SKM-1 (cell line): ENCODE measurements around the gene AMPH.

Experiments used
- DNase-seq: peaks from one replicate; lab custom pipeline; 2025; ENCODE audit not compliant: unreplicated experiment; lab: John Stamatoyannopoulos, UW

AMPH gene

GRCh38 chr7:38463277-38464225, 167.6 kb downstream of the AMPH start:
- no peak for DNase-seq

GRCh38 chr7:38462819-38463218, 168.4 kb downstream of the AMPH start:
- DNase-seq: no peak

- no peak for DNase-seq
Observed at GRCh38 chr7:38461887-38462286, 169.3 kb downstream of the AMPH start.

- no peak for DNase-seq
Observed at GRCh38 chr7:38453826-38454225, 177.3 kb downstream of the AMPH start.

- no peak for DNase-seq
Observed at GRCh38 chr7:38453168-38453567, 178.0 kb downstream of the AMPH start.

GRCh38 chr7:38452681-38453108, 178.5 kb downstream of the AMPH start:
- DNase-seq: no peak

GRCh38 chr7:38451840-38452239, 179.3 kb downstream of the AMPH start:
- DNase-seq: no peak

GRCh38 chr7:38448584-38449234, 182.5 kb downstream of the AMPH start:
- DNase-seq: no peak

- no peak for DNase-seq
Observed at GRCh38 chr7:38448054-38448453, 183.1 kb downstream of the AMPH start.

- no peak for DNase-seq
Observed at GRCh38 chr7:38438970-38439369, 192.2 kb downstream of the AMPH start.

GRCh38 chr7:38432671-38433070, 198.5 kb downstream of the AMPH start:
- DNase-seq: no peak

- no peak for DNase-seq
Observed at GRCh38 chr7:38432080-38432479, 199.1 kb downstream of the AMPH start.

- DNase-seq: no peak
Observed at GRCh38 chr7:38429057-38429456, 202.1 kb downstream of the AMPH start.

- no peak for DNase-seq
Observed at GRCh38 chr7:38428041-38428440, 203.1 kb downstream of the AMPH start.

- no peak for DNase-seq
Observed at GRCh38 chr7:38427279-38427955, 203.8 kb downstream of the AMPH start.

GRCh38 chr7:38425509-38425908, 205.7 kb downstream of the AMPH start:
- DNase-seq: no peak

- DNase-seq: no peak
Observed at GRCh38 chr7:38424750-38425463, 206.3 kb downstream of the AMPH start.

- no peak for DNase-seq
Observed at GRCh38 chr7:38413784-38414183, 217.4 kb downstream of the AMPH start.

GRCh38 chr7:38411404-38411803, 219.8 kb downstream of the AMPH start:
- DNase-seq: no peak

- no peak for DNase-seq
Observed at GRCh38 chr7:38410056-38410455, 221.1 kb downstream of the AMPH start.

- DNase-seq: no peak
Observed at GRCh38 chr7:38409531-38409930, 221.6 kb downstream of the AMPH start.
